ENCODE measurements around the gene SCN7A.
"Not testable (repeated sequence)": the region's sequence is repeated elsewhere in the genome, so short reads cannot be mapped to it uniquely, and the experiment has no call there.

The SCN7A gene

DNA sequence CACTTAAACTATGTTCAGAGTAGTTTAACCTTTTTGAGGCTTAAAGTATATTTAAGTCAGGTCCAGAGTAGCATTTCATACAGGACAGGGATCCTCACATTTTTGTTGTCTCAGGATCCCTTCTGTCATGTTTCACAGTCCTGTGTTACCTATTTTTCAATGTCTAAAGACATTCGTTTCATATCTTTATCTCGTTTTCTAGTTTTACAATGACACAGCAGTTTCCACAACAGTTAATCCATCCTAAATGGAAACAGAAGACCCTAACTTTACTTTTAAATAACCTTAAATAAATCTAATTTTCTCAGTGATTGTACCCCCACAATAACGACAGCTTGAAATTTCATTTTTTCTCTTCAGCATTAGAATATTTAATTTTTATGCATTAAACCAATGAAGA is 101.0 kb downstream of the SCN7A start:
- no peak for DNase-seq

- no peak for DNase-seq
These were observed 105.5 kb downstream of the SCN7A start for GRCh38 chr2:166388481-166389070.

DNA sequence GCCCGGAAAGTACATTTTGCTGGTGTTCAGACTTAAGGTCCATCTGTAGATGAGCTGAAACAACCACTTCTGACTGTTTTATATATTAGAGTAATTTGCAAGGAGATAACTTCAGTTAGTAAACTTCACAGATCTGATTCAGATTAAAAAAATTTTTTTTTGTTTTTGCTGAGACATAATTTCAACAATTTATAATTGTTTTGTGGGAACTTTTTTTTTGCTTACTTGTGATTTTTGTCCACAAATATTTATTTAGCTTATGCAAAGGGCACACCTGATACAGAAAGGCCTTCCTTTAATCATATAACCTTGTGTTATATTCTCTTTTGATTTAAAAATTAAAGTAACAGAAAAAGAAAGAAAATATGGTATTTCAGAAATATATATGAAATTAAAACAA is 108.7 kb downstream of the SCN7A start:
- DNase-seq: no peak

DNA sequence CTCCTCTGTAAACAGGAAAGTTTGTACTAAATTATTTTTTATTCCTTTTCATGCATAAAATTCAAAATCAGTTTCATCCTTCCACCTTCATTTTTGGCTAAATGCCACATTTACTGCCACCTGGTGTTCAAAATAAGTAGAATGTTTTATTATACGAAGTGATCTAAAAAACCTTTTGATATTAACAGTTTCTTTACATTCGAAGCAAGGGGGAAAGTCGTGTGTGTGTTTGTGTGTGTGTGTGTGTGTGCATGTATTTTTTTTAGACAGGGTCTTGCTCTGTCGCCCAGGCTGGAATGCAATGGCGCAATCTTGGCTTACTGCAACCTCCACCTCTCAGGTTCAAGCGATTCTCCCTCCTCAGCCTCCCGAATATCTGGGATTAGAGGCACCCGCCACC is 109.3 kb downstream of the SCN7A start:
- peak; percentile 59 for DNase-seq

DNA sequence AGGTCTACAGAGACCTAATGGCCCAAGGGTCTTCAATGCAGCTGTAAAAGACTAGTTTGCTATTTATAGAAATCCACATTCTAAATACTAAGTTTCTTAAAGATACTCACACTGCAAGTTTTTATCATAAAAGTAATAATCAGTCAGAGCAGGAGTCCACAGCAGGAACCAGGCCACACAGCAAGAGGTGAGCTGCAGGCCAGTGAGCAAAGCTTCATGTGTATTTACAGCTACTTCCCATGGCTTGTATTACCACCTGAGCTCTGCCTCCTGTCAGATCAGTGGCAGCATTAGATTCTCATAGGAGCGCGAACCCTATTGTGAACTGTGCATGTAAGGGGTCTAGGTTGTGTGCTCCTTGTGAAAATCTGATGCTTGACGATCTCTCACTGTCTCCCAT is 111.6 kb downstream of the SCN7A start:
- DNase-seq: no peak

- no peak for DNase-seq
These were observed 113.4 kb downstream of the SCN7A start for GRCh38 chr2:166380615-166381014.

DNA sequence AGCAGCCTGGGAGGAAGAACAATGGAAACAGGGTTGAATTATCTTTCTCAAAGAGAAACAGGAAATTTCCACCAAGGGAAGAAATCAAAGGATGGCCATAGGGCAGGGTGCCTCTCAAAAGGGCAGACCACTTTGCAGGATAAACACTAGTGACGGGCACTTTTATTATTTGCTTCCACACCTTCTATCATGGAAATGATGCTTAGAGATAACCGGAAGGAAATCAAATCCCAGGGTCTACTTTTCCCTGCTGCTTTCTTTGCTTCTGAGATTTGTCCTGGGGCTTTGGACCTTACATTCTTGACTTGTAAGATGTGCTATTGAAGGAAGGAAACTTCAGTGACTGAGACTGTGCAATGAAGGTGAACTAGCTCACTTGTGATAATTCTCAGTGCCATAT is 117.2 kb downstream of the SCN7A start:
- no peak for DNase-seq

- DNase-seq: no peak
These were observed 117.6 kb downstream of the SCN7A start for GRCh38 chr2:166376488-166376828.

- peak; percentile 93 for DNase-seq
These were observed 118.1 kb downstream of the SCN7A start, which contains the start of gene SCN9A for GRCh38 chr2:166375736-166376487. SCN9A (minus strand) TSS chr2:166375944; CDS start chr2:166311756, 64,188 bp downstream.

DNA sequence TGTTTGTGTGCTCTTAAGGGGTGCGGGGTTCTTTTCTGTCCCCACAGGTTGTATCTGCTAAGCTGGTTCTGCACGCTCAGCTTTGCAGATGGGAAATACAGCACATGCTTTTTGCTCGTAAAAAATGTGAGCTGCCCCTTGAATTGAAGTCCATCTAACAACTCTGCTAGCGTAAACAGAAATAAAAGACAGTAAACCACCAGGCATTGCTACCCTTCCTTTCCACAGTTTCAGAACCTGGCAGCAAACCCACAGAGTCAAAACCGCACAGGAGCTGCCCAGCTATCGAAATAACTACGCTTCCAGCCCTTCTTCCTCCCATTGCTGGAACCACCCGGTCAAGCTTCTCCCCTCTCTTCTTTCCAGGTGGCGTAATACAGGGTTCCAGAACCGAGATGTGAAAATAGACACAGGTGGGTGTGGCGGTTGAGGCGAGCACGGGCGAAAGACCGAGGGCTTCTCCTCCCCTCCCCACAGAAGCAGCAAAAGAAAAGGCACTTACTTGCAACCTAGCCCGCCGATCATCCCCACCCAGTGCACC is 118.8 kb downstream of the SCN7A start:
- DNase-seq: peak; percentile 90

DNA sequence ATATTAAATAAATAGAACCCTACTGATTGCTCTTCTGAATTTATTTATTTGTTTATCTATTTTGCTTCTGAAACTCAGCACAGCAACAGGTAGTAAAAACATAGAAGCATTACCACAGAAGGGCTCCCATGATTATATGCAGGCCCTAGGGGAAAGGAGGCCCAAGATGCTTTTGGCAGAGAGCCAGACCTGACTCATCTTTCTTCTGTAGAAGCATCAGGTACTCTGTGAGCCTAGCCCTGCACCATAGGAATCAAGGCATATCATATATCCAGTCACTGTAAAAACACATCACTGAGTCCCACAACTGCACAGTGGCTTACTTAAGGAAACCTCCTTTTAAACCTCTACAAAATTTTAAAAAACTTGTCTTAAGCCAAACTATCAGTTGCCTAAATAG is 120.1 kb downstream of the SCN7A start:
- DNase-seq: peak; percentile 96

DNA sequence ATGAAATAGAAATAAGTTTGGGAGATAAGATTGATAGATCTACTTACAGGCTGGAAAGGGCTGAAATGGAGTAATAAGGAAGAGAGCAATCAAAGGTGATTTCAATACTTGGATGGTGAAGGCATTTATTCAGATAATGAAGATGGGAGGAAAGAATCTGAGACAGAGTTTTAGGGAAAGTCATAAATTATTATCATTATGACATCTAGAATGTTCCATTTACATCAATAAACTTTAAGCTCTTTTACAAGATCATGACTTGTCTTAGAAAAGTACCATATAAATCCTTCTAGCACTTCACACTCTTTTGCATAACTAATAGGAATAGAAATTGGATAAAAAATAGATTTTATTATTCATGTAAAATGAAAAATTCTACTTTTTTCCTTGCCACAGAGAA is 120.5 kb downstream of the SCN7A start:
- DNase-seq: no peak

DNA sequence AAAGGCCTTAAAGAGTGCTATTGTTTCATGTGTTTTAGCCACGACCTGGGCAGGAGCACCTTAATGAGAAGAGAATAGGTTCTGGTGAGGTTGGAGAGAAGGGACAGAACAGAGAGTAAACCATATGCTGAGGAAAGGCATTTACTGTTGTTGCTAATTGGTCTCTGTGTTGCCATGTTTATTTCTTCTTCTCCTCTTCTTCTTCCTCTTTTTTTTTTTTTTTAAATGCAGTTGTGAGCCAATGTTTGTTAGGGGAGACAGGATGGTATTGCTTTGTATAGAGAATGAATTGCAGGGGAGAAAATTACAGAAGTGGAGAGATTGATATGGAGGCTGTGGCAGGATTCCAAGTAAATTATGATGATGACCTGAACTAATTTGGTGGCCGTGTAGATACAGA is 120.9 kb downstream of the SCN7A start:
- peak; percentile 12 for DNase-seq

DNA sequence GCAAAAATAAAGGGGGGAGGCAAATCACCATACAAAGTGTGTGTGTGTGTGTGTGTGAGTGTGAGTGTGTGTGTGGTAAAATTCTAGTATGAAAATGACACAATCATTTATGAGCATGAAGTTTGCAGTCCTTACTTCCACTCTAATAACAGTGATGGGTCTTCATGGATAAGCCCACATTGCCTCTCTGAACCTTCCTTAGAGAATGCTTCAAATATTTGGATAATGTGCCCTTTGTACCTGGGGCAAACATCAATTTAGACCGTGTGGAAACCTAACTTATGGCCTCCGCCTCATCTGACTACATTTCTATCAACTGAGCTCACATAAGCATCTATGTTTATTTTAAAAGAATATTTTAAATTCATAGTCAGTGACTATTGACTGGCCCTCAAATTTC is 122.0 kb downstream of the SCN7A start:
- DNase-seq: no peak

GRCh38 chr2:166365803-166366420 is 128.1 kb downstream of the SCN7A start:
- DNase-seq: no peak

DNA sequence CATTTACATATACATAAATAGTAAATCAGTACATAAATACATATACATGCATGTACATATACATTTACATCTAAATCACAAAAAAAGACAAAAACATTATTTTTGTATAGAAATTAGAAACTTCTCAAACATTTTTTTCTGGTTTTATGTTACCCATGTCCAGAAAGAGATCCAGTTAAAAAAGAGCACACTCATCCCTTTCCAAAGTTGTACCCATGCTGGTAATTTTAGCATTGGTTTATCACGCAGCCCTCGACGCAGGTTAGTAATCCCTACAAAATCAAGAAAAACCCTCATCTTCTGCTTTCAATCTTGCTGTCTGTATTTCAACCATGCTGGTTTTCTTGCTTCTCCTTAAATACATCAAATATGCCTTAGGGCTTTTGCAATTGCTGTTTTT is 128.8 kb downstream of the SCN7A start:
- no peak for DNase-seq

GRCh38 chr2:166364476-166365161 is 129.4 kb downstream of the SCN7A start:
- no peak for DNase-seq

- peak; percentile 57 for DNase-seq
These were observed 132.5 kb downstream of the SCN7A start for GRCh38 chr2:166361351-166362153.

DNA sequence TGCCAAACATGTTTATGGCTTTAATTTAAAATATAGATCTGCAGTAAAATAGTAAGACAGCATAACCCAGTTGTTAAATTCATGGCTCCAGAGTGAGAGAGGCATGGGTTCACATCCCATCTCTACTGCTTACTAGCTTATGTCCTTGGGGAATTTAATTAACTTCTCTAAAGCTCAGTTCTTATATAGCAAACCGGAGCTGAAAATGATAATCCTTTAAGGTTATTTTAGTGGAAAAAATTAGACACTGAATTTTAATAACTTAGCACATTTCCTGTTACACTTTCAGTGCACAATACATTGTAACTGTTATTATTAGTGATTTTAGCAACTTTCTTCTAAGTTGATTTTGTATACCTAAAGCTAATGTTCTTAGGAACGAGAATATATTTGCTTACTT is 133.1 kb downstream of the SCN7A start:
- no peak for DNase-seq

DNA sequence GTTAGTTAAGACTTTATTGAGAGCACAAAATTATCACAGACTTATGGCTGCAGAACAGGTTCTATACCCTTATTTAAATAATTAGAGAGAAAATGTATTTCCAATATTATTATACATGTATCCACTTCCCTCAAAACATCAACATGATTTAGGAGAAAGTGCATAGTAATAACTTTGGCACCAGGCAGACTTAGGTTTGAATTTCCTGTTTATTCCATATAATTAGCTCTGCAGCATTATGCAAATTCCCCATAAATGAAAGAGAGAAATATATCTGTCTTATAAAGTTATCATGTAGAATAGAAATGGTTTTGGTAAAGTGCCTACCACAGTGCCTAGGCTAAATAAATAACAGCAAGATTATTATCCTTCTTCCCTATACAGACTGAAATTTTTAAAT is 133.6 kb downstream of the SCN7A start:
- no peak for DNase-seq

- DNase-seq: not testable (repeated sequence)
These were observed 136.1 kb downstream of the SCN7A start for GRCh38 chr2:166357950-166358321.

DNA sequence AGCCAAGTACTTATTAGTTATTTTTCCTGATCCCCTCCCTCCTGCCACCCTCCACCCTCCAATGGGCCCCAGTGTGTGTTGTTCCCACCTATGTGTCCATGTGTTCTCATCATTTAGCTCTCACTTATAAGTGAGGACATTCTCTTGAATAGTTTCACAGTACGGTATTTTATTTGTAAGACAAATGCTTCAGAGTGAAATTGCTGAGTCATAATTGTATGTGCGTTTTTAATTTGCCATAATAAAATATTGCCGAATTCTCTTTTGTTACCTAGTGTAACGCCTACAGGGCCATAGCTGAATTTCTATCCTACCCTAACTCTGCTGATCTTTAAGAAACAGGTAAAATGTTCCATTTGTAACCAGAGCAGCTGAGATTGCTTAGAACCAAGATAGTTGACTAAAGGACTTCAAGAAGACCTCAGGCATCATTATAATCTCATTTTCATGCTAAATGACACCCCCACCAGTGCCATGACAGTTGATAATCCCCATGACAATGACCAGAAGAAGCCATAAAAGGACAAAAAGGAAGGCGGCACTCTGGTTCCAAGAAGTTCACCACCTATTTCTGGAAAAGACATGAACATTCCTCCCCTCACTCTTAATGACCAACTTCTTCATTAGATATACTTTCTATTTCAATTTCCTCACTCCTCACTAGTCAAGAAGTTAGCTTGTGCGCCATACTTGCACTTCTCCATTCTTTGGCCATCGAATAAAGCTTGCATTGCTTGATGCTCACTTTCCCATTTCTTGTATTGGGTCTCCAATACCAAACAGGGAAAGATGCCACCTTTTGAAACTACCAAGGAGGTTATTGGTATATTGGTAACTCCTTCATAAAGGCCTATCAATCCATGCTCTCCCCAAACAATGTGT is 136.7 kb downstream of the SCN7A start:
- no peak for DNase-seq

Data from RPMI8226 (cell line).